SH-SY5Y (cell line): ENCODE results near the gene MAPKAPK2.

ENCODE experiments used
- GATA2 ChIP-seq: IDR thresholded peaks from 2 replicates; pipeline ENCODE4 v1.6.1; 2011; ENCODE audit warnings: mild to moderate bottlenecking, low read depth, low read length
- GATA3 ChIP-seq: IDR thresholded peaks from 2 replicates; pipeline ENCODE4 v1.6.1; 2011; ENCODE audit warnings: low read depth, mild to moderate bottlenecking, low read length, moderate library complexity

The MAPKAPK2 gene

GRCh38 chr1:206714331-206715058 is 29.8 kb downstream of the MAPKAPK2 start:
- no peak for TF ChIP-seq GATA2
- TF ChIP-seq GATA3: no peak

GRCh38 chr1:206715120-206715519 is 30.4 kb downstream of the MAPKAPK2 start:
- no peak for TF ChIP-seq GATA3
- TF ChIP-seq GATA2: no peak

- no peak for TF ChIP-seq GATA3
- TF ChIP-seq GATA2: no peak
Measured at GRCh38 chr1:206715552-206716158, 30.9 kb downstream of the MAPKAPK2 start.

GRCh38 chr1:206716159-206716869 is 31.6 kb downstream of the MAPKAPK2 start:
- no peak for TF ChIP-seq GATA2
- no peak for TF ChIP-seq GATA3

- no peak for TF ChIP-seq GATA2
- TF ChIP-seq GATA3: no peak
Measured at GRCh38 chr1:206716870-206717673, 32.4 kb downstream of the MAPKAPK2 start.

- TF ChIP-seq GATA3 (no peak), GATA2 (no peak)
Measured at GRCh38 chr1:206717674-206717989, 32.9 kb downstream of the MAPKAPK2 start.

GRCh38 chr1:206719169-206719839 is 34.6 kb downstream of the MAPKAPK2 start:
- TF ChIP-seq GATA3: no peak
- TF ChIP-seq GATA2: no peak

- no peak for TF ChIP-seq GATA2
- TF ChIP-seq GATA3: no peak
Measured at GRCh38 chr1:206721454-206721853, 36.7 kb downstream of the MAPKAPK2 start.

- TF ChIP-seq GATA2 (no peak), GATA3 (no peak)
Measured at GRCh38 chr1:206722751-206723461, 38.2 kb downstream of the MAPKAPK2 start.

- TF ChIP-seq GATA3: no peak
- TF ChIP-seq GATA2: no peak
Measured at GRCh38 chr1:206723462-206723804, 38.7 kb downstream of the MAPKAPK2 start.

GRCh38 chr1:206723805-206724472 is 39.2 kb downstream of the MAPKAPK2 start:
- TF ChIP-seq GATA2 (no peak), GATA3 (no peak)

- TF ChIP-seq GATA3: no peak
- TF ChIP-seq GATA2: no peak
Measured at GRCh38 chr1:206725109-206725963, 40.6 kb downstream of the MAPKAPK2 start.
